ENCODE results near the gene RNF166.

RNF166 gene

DNA sequence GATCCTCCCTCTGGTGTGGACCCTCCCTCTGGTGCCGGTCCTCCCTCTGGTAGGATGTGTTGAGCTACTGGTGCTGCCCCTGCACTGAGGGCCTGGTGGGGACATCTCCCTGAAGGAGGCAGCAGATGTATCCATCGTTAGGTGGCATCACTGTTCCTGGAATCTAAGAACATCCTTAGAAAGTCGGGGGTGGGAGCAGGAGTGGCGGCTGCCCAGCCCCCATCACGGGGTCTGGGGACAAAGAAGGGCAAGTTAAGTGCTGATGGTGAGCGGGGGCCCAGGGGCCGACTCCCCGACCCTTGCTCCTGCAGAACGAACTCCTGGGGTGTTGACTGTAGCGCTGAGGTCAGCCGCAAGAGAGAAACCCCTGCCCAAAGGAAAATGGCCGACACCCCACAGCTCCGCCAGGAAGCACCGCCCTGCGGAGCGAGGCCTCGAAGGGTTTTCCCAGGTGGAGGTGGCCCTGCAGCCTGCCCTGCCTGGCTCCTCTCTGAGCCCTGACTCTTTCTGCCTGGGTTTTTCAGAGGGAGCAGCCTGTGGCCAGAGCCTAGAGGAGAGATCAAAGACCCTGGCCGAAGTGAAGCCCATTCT, 5.6 kb upstream of the RNF166 start:
- Mint-ChIP-seq H3K4me3 (no peak overlapping the region), H3K4me1 (peaks cover 24% of the 10 kb centered on the region), H3K27ac (no peak overlapping the region)

DNA sequence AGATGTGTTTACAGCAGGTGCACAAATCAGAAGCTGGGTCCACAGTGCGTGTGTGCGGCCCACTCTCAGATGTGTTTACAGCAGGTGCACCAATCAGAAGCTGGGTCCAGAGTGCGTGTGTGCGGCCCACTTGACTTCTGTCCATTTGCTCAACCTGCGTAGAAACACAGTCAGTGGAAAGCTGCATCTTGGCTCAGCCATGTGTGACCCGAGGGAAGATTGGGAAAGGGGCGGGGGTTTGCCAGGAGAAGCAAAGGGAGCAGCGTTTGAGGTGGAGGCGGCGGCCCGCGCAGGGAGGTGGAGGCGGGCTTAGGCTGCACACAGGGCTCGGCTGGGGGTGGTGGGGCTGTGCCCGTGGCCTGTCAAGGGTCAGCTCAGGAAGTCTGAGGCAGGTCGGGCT, 4.3 kb upstream of the RNF166 start:
- Mint-ChIP-seq H3K4me3 (no peak overlapping the region), H3K36me3 (peaks cover 36% of the 10 kb centered on the region), H3K4me1 (peaks cover 24% of the 10 kb centered on the region), H3K9me3 (no peaks in the 10 kb centered on the region), H3K27ac (peak overlapping the region; percentile 45)
- ATAC-seq (no peak), DNase-seq (ENCODE audit: low spot score in 2 of 2) (no peak)

More for the DNA sequence above, 5.6 kb upstream of the RNF166 start:
- H3K9me3 Mint-ChIP-seq = no peaks in the 10 kb centered on the region
- DNase-seq (ENCODE audit: low spot score in 2 of 2) = no peak
- peaks cover 47% of the 10 kb centered on the region for H3K36me3 Mint-ChIP-seq
- no peak for ATAC-seq

DNA sequence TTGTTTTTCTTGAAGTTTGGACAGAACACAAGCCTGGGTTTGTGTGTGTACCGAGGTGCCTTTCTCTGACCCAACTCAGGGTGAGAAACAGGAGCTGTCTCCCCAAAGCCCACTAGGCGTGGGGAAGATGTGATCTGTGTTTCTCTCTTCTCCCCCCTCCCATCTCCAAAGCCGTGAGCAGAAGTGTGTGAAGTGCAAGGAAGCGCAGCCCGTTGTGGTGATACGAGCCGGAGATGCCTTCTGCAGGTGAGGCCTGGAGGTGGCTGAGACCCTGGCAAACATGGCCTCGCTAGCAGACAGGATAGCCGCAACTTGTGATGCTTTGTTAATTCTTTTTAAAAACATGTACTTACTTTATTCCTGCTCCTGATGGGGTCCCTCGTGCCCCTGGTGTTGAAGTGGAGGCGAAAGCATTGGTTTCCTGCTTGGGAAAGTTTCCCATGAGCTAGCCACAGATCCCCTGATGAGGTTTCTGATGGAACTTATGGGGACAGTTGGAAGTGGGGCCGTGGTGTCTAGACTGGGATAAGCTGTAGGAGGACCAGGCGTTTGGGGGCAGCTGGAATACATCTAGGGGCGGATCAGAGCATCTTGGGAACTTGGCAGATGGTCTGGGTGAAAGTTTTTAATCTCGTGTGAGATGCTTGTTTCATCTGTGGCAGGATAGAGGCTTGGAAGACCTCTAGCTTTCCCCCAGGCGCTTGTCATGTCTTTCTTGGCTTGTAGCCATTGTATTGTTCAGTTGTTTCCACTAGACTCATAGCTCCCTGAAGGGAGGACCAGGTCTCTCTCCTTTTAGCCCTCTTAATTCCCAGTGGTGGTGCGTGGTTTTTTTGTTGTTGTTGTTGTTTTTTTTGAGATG, 988 bp upstream of the RNF166 start:
- DNase-seq (ENCODE audit: low spot score in 2 of 2) = no peak
- Mint-ChIP-seq H3K4me3 (peak overlapping the region; percentile 95), H3K4me1 (peaks cover 51% of the 10 kb centered on the region), H3K9me3 (no peaks in the 10 kb centered on the region), H3K36me3 (peaks cover 21% of the 10 kb centered on the region), H3K27ac (peak overlapping the region; percentile 70)
- no peak for ATAC-seq

DNA sequence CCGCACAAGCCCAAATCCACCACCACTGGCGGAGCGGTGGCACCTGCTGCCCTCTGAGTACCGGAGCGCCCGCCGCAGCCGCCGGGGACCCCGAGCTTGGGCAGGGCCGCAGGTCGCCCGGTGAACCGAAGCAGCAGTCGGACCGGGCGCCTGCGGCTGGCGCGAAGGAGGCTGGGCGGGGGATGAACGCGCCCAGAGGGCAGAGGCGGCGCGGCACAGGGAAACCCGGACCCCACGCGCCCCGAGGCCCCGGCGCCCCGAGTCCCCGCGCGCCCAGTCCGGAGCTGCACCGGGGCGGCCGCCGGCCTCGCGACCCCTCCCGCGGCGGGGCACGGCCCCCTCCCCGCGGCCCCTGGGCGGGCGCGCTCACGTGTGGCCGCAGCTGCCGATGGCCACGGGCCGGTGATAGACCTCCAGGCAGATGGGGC, 393 bp downstream of the RNF166 start:
- peak overlapping the region; percentile 95 for H3K4me3 Mint-ChIP-seq
- peak overlapping the region; percentile 94 for H3K27ac Mint-ChIP-seq
- peaks cover 34% of the 10 kb centered on the region for H3K36me3 Mint-ChIP-seq
- DNase-seq (ENCODE audit: low spot score in 2 of 2) (peak in 1 of 2 donors; percentile 59), ATAC-seq (peak; percentile 2)
- H3K4me1 Mint-ChIP-seq = peaks cover 64% of the 10 kb centered on the region
- H3K9me3 Mint-ChIP-seq = no peaks in the 10 kb centered on the region

DNA sequence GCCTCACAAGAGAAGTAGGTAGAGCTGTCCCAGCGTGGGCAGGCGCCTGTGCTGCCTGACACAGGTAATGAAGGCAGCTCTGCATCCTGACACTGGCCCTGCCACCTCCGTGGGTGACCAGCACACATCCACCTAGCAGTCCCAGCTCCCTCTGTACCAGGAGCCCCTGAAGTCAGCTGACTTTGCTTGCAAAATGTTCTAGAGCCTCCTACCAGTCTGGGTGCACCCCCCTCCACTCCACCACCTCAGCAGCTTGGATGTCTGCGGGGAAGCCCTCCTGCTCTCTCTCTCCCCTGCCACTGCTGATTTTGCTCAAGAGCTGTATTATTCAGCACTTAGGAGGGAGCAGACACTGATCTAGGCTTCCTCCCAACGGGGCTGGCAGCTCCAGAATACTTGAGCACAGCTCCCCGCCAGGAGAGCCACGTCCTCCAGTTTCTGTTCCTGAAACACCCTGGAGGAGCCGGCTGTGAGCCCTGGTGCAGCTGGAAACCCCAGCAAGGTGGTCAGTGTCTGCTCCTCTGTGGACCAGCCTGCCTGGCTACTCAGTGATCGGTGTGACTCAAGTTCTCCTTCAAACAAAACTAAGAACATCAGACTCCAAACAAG, 1.0 kb downstream of the RNF166 start:
- no peak for ATAC-seq
- Mint-ChIP-seq H3K36me3 (peaks cover 40% of the 10 kb centered on the region), H3K4me3 (peak overlapping the region; percentile 95), H3K27ac (peak overlapping the region; percentile 94), H3K9me3 (no peaks in the 10 kb centered on the region), H3K4me1 (peaks cover 65% of the 10 kb centered on the region)
- no peak for DNase-seq (ENCODE audit: low spot score in 2 of 2)

DNA sequence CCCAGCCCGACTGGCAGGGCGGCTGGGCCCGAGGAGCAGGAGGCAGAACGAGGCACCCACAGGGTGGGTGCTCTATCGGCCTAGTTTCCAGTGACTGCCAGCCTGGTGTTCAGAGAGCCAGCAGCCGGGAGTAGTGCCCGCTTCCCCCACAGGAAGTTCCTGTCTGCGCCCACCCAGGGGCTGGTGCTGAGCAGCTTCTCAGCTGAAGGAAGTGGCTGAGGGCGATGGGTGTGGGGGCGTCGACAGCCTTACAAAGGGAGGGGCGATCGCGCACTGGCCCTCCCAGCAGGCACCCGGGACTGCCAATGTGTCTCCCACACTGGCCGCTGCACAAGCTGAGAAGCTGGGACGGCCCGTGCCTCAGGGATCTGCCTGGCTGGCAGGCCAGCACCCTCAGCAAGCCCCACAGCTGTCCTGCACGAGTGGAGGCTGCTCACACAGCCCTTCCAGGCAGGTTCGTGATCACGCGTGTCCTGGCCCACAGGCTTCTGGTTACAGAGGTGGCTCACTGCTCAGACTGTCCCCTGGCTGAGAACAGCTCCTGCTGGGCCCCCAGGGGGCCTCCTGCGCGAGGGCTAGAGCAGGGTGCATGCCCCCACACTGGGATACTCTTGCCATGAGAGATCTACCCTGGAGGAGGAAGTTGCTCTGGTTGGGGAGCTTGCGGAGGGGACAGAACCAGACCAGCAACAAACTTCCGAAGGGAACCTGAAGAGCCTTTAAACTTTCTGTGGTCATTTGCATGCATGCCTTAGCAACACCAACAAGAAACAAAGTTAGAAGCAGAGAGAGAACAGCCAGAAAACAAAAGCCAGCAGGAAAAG, 2.5 kb downstream of the RNF166 start:
- Mint-ChIP-seq H3K4me1 (peaks cover 75% of the 10 kb centered on the region), H3K4me3 (peak overlapping the region; percentile 95), H3K27ac (peak overlapping the region; percentile 94), H3K9me3 (no peaks in the 10 kb centered on the region), H3K36me3 (peaks cover 47% of the 10 kb centered on the region)
- ATAC-seq (peak; percentile 52), DNase-seq (ENCODE audit: low spot score in 2 of 2) (peak; percentile 59 to 76)

DNA sequence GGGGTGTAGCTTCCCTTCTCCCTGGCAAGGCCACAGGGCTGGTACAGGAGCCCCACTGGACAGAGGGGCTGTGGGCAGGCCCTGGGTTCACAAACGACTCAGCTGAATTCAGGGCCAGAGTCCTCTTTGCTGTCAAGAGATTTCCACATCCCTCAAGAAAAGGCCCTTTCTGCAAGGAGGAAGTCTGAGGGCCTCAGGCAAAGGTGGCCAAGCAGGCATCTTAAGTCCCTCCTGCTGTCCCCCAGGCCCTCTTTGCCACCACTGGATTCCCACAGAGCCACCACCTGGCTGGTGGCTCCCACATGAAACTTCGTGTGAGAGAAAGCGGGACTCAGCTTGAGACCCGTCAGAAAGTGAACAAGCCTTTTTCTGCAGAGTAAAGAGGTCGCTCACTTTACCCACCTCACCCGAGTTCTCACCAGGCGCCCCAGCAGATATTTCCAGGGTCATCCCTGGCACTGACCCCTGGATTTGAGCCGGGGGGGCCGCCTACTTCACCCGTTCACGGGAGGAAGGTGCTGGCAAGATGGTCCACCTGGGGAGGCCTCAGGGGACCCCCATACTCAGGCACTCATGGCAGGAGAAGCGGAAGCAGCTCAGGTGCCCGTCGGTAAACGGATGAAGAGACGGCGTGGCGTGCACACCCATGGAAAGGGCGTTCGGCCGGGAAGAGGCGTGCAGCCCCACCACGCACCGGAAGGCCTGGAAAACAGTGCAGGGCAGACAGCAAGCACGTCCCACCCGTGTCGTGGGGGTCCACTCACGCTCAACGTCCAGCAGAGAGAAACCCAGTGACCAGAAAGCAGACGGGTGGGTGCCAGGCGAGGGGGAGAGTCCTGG, 3.6 kb downstream of the RNF166 start:
- no peak for DNase-seq (ENCODE audit: low spot score in 2 of 2)
- Mint-ChIP-seq H3K9me3 (no peaks in the 10 kb centered on the region), H3K27ac (peak overlapping the region; percentile 94), H3K4me1 (peaks cover 77% of the 10 kb centered on the region), H3K36me3 (peaks cover 57% of the 10 kb centered on the region), H3K4me3 (peak overlapping the region; percentile 95)
- ATAC-seq = no peak

DNA sequence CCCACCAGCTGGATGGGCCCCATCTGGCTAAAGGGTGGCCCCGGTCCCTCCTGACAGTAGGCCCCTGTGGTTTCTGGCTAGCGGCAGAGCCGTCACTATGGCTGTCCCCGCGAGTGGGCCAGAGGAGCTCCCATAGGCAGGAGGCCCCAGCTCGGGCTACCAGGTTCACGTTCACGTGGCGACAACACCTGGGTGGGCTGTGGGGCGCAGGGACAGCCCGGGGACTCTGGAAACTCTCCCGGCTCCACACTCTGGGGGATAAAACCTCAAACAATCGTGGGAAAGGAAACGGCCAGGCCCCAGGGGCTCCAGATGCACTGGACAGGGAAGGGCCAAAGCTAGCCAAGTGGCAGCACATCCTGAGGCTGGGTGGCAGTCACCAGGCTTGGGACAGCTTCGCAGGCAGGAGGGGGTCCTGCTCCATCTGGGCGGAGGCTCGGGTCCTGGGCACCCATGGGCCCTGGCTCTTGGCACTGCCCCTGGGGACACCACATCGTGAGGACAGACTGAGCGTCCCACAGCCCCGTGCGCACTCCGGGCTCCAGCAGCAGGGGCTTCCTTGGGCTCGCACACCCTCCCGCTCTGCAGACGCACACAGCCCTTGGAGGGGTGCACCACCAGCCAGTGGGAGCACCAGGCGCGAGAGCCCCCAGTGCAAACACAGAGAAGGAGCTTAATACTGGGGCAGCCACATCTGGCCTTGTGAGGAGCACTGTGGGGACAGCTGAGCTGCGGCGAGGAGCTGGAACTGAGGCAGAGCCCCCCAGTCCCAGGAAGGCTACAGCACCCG, 4.4 kb downstream of the RNF166 start:
- H3K9me3 Mint-ChIP-seq = no peaks in the 10 kb centered on the region
- H3K4me1 Mint-ChIP-seq = peaks cover 72% of the 10 kb centered on the region
- peak overlapping the region; percentile 94 for H3K27ac Mint-ChIP-seq
- DNase-seq (ENCODE audit: low spot score in 2 of 2) (no peak), ATAC-seq (no peak)
- peaks cover 57% of the 10 kb centered on the region for H3K36me3 Mint-ChIP-seq
- H3K4me3 Mint-ChIP-seq = peak overlapping the region; percentile 95

DNA sequence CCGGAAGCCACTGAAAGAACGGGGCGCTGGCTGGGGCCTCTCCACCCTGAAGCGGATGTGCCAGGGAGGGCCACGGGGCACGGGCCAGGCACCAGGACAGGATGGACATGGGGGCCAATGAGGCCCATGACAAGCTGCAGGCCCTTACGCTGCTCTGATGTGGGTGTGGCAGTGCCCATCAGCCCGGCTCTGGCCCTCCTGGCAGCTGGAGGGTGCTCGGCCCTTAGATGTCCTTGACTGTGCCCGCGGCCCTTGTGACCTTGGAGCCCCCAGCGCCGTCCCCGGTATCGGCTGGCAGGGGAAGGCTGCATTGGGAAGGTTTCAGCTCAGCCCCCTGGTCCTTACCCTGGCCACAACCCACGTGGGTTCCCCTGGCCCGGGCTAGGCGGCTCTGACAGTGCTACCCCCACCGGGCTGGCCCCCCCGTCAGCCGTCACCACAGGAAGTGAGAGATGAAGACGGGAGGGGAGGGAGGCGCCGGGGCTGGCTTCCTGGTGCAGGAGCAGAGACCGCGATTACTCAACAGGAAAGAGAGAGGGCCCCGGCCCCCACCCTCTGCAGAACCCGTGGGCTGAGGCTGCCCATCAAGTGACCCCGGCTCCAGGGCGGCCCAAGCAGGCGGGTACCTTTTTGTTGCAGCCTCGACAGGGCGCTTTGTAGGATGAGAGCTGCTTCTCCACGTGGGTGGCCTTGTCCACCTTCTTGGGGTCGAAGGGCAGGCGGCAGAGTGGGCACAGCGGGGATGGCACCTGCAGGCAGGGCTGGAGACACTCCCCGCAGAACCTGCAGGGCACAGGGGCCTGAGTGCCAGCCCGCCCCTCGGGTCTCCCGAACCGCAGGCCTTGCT, 5.3 kb downstream of the RNF166 start:
- DNase-seq (ENCODE audit: low spot score in 2 of 2) (peak; percentile 87), ATAC-seq (peak; percentile 86)
- Mint-ChIP-seq H3K27ac (peak overlapping the region; percentile 94), H3K4me3 (peak overlapping the region; percentile 95), H3K4me1 (peaks cover 72% of the 10 kb centered on the region), H3K9me3 (no peaks in the 10 kb centered on the region), H3K36me3 (peaks cover 64% of the 10 kb centered on the region)

DNA sequence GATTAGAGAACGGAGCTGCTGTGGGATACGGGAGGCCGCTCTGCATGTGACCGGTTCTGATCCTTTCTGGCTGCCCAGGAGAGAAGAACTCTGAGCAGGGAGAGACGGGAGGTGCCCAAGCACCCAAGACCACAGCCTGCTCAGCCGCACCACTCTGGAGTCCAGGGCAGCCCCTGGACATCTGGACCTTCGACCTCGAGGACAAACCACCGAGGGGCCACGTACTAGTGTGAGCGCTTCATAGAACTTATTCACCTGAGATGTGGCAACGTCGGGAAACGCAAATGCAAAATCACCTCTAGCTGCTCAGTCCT, 5.9 kb downstream of the RNF166 start:
- no peaks in the 10 kb centered on the region for H3K9me3 Mint-ChIP-seq
- ATAC-seq = no peak
- DNase-seq (ENCODE audit: low spot score in 2 of 2) = no peak
- peak overlapping the region; percentile 94 for H3K27ac Mint-ChIP-seq
- peaks cover 61% of the 10 kb centered on the region for H3K36me3 Mint-ChIP-seq
- peaks cover 69% of the 10 kb centered on the region for H3K4me1 Mint-ChIP-seq
- H3K4me3 Mint-ChIP-seq = peak overlapping the region; percentile 95

DNA sequence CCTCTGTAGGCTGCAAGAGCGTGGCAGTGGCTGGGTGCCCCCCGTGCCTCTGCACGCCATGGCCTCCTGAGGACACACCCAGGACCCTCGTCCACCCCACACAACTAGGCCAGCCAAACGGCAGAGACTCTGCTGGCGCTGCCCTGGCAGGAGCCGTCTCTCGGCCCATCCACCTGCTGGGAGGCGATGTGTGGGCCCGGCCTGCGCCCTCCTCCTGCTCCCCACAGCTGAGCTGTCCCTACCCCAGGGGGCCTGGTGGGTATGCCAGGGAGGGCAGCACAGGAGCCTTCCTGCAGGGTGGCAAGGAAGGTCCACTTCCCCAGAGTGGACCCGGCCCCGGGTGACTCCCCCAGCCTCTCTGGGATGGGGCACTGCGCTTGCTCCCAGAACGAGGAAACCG, 7.0 kb downstream of the RNF166 start:
- Mint-ChIP-seq H3K27ac (no peak overlapping the region), H3K36me3 (peaks cover 65% of the 10 kb centered on the region), H3K9me3 (no peaks in the 10 kb centered on the region), H3K4me3 (peak overlapping the region; percentile 95), H3K4me1 (peaks cover 64% of the 10 kb centered on the region)
- DNase-seq (ENCODE audit: low spot score in 2 of 2) (no peak), ATAC-seq (no peak)

DNA sequence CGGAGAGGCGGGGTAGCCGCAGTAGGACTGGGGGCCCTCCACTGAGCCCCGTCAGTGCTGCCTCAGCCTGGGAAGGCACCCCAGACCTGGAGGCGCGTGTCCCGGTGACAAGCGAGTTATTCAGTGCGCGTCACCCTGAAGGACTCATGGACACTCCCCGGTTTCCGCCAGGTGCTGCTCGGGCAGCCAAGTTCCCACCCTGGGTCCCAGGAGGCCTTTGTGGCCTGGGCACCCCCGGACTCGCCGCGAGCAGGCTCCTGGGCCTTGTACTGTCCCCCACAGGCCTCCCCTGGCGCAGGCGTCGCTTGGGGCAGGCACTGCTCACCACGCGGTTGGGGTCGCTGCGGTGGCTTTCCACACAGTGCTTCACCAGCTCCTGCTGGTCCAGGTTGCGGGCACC, 7.6 kb downstream of the RNF166 start:
- ATAC-seq = no peak
- Mint-ChIP-seq H3K4me1 (peaks cover 59% of the 10 kb centered on the region), H3K4me3 (no peak overlapping the region), H3K27ac (no peak overlapping the region), H3K36me3 (peaks cover 67% of the 10 kb centered on the region), H3K9me3 (no peaks in the 10 kb centered on the region)
- DNase-seq (ENCODE audit: low spot score in 2 of 2) = no peak

All from stimulated activated effector memory CD8-positive, alpha-beta T cell treated with anti-CD3 and anti-CD28 coated beads, Interleukin-12 subunit alpha, Interleukin-12 subunit beta, amount 100 ng/mL, for 72 hours (primary cell).